ENCODE measurements around the gene PSMA6.

The PSMA6 gene

GRCh38 chr14:35261774-35262173 is 30.4 kb upstream of the PSMA6 start:
- Histone ChIP-seq H3K4me2 (ENCODE audit: low read length) (no peak overlapping the region), H3K27ac (ENCODE audit: low read depth, low read length) (no peak overlapping the region), H3K9me3 (ENCODE audit: control insufficient read depth, insufficient read depth, low read length) (no peaks in the 10 kb centered on the region), H3K79me2 (ENCODE audit: control insufficient read depth, low read length) (no peaks in the 10 kb centered on the region), H3K4me3 (ENCODE audit: low read length) (no peak overlapping the region), H3K36me3 (ENCODE audit: control insufficient read depth, low read length) (no peaks in the 10 kb centered on the region), H3F3A (ENCODE audit: control insufficient read depth, insufficient read depth) (no peaks in the 10 kb centered on the region), H3K4me1 (ENCODE audit: control insufficient read depth, low read length) (no peaks in the 10 kb centered on the region), H3K9me2 (replicated peaks; ENCODE audit: control insufficient read depth, low read length) (no peaks in the 10 kb centered on the region), H4K20me1 (ENCODE audit: control insufficient read depth, insufficient read depth, low read depth, low read length) (no peaks in the 10 kb centered on the region), H3K27me3 (ENCODE audit: control insufficient read depth, low read length) (no peaks in the 10 kb centered on the region)
- TF ChIP-seq, protein P1, sequence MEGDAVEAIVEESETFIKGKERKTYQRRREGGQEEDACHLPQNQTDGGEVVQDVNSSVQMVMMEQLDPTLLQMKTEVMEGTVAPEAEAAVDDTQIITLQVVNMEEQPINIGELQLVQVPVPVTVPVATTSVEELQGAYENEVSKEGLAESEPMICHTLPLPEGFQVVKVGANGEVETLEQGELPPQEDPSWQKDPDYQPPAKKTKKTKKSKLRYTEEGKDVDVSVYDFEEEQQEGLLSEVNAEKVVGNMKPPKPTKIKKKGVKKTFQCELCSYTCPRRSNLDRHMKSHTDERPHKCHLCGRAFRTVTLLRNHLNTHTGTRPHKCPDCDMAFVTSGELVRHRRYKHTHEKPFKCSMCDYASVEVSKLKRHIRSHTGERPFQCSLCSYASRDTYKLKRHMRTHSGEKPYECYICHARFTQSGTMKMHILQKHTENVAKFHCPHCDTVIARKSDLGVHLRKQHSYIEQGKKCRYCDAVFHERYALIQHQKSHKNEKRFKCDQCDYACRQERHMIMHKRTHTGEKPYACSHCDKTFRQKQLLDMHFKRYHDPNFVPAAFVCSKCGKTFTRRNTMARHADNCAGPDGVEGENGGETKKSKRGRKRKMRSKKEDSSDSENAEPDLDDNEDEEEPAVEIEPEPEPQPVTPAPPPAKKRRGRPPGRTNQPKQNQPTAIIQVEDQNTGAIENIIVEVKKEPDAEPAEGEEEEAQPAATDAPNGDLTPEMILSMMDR (IDR thresholded peaks at IDR 0.05; ENCODE audit: low read depth, low read length, poor library complexity, severe bottlenecking) = no peak
- TF ChIP-seq EZH2phosphoT487 (IDR thresholded peaks at IDR 0.05; ENCODE audit: borderline replicate concordance, low read length) = no peak

- H3K9me2 ChIP-seq (replicated peaks; ENCODE audit: control insufficient read depth, low read length) = no peaks in the 10 kb centered on the region
- H3K4me1 ChIP-seq (ENCODE audit: control insufficient read depth, low read length) = no peaks in the 10 kb centered on the region
- H3K36me3 ChIP-seq (ENCODE audit: control insufficient read depth, low read length) = peaks cover 4% of the 10 kb centered on the region; the same call in 1 of the 2 replicates
- no peak for TF ChIP-seq EZH2phosphoT487 (IDR thresholded peaks at IDR 0.05; ENCODE audit: borderline replicate concordance, low read length)
- TF ChIP-seq, protein P1 (IDR thresholded peaks at IDR 0.05; ENCODE audit: low read depth, low read length, poor library complexity, severe bottlenecking) = no peak
- no peak overlapping the region for H3K4me2 ChIP-seq (ENCODE audit: low read length)
- no peaks in the 10 kb centered on the region for H3F3A ChIP-seq (ENCODE audit: control insufficient read depth, insufficient read depth)
- H3K4me3 ChIP-seq (ENCODE audit: low read length) = no peak overlapping the region
- no peaks in the 10 kb centered on the region for H4K20me1 ChIP-seq (ENCODE audit: control insufficient read depth, insufficient read depth, low read depth, low read length)
- no peaks in the 10 kb centered on the region for H3K27me3 ChIP-seq (ENCODE audit: control insufficient read depth, low read length)
- H3K79me2 ChIP-seq (ENCODE audit: control insufficient read depth, low read length) = no peaks in the 10 kb centered on the region
- no peaks in the 10 kb centered on the region for H3K9me3 ChIP-seq (ENCODE audit: control insufficient read depth, insufficient read depth, low read length)
- H3K27ac ChIP-seq (ENCODE audit: low read depth, low read length) = no peak overlapping the region
Observed at GRCh38 chr14:35262436-35262835, 29.7 kb upstream of the PSMA6 start.

DNA sequence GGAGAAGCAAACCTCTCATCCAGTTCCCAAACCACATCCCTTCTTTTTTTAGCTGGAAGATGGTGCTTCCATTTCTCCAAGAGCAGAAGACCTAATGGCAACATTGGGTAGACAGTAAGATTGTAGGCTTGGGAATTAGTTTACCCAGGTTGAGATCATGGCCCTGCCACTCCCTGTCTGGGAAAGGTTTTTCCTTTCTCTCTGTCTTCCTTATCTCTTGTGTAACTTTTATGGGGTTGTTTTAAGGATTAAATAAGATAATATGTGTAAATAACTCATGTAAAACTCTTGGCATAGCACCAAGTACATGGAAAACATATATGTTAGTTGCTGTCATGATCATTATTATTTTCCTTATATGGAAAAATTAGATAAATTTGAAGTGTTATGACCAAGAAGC is 23.2 kb upstream of the PSMA6 start:
- H4K20me1 ChIP-seq (ENCODE audit: control insufficient read depth, insufficient read depth, low read depth, low read length) = no peaks in the 10 kb centered on the region
- peaks cover 12% of the 10 kb centered on the region for H3K36me3 ChIP-seq (ENCODE audit: control insufficient read depth, low read length)
- H3K9me3 ChIP-seq (ENCODE audit: control insufficient read depth, insufficient read depth, low read length) = no peaks in the 10 kb centered on the region
- no peak for TF ChIP-seq EZH2phosphoT487 (IDR thresholded peaks at IDR 0.05; ENCODE audit: borderline replicate concordance, low read length)
- TF ChIP-seq, protein P1 (IDR thresholded peaks at IDR 0.05; ENCODE audit: low read depth, low read length, poor library complexity, severe bottlenecking) = no peak
- no peaks in the 10 kb centered on the region for H3K79me2 ChIP-seq (ENCODE audit: control insufficient read depth, low read length)
- H3K9me2 ChIP-seq (replicated peaks; ENCODE audit: control insufficient read depth, low read length) = no peaks in the 10 kb centered on the region
- H3K4me2 ChIP-seq (ENCODE audit: low read length) = no peak overlapping the region
- H3F3A ChIP-seq (ENCODE audit: control insufficient read depth, insufficient read depth) = no peaks in the 10 kb centered on the region
- no peaks in the 10 kb centered on the region for H3K27me3 ChIP-seq (ENCODE audit: control insufficient read depth, low read length)
- H3K4me1 ChIP-seq (ENCODE audit: control insufficient read depth, low read length) = no peaks in the 10 kb centered on the region
- no peak overlapping the region for H3K27ac ChIP-seq (ENCODE audit: low read depth, low read length)
- H3K4me3 ChIP-seq (ENCODE audit: low read length) = no peak overlapping the region

DNA sequence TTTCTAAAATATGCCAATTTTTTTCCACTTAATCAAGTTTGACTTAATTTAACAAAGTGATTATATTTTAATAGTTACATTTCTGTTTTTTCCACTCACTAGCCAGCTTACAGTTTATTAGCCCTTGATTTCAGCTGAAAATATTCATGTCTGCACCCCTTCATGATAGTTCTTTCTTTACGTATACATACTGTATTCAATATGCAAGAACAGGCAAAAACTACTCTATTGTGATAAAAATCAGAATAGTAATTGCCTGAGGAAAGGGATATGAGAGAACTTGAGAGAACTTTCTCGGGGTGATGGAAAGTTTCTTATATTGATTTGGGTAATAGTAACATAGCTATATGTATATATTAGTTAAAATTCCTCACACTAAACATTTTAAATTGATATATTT is 17.4 kb upstream of the PSMA6 start:
- Histone ChIP-seq H3K4me3 (ENCODE audit: low read length) (no peak overlapping the region), H3K36me3 (ENCODE audit: control insufficient read depth, low read length) (peaks cover 17% of the 10 kb centered on the region), H3K27me3 (ENCODE audit: control insufficient read depth, low read length) (no peaks in the 10 kb centered on the region), H3K79me2 (ENCODE audit: control insufficient read depth, low read length) (no peaks in the 10 kb centered on the region), H3K4me1 (ENCODE audit: control insufficient read depth, low read length) (no peaks in the 10 kb centered on the region), H3K9me2 (replicated peaks; ENCODE audit: control insufficient read depth, low read length) (no peaks in the 10 kb centered on the region), H3K27ac (ENCODE audit: low read depth, low read length) (no peak overlapping the region), H3K9me3 (ENCODE audit: control insufficient read depth, insufficient read depth, low read length) (no peaks in the 10 kb centered on the region), H4K20me1 (ENCODE audit: control insufficient read depth, insufficient read depth, low read depth, low read length) (no peaks in the 10 kb centered on the region), H3K4me2 (ENCODE audit: low read length) (no peak overlapping the region), H3F3A (ENCODE audit: control insufficient read depth, insufficient read depth) (no peaks in the 10 kb centered on the region)
- TF ChIP-seq EZH2phosphoT487 (IDR thresholded peaks at IDR 0.05; ENCODE audit: borderline replicate concordance, low read length) = no peak
- TF ChIP-seq, protein P1 (IDR thresholded peaks at IDR 0.05; ENCODE audit: low read depth, low read length, poor library complexity, severe bottlenecking) = no peak

All from DOHH2 (cell line).